Omental fat pad (tissue), 4 donors: Measurements from ENCODE around the gene HDDC3. TPM values are rescaled to one million over a fixed set of nuclear protein-coding genes. Genes with fewer than 3 reads are reported as not detected.

Experiments
- ATAC-seq: fragments of 150-250 bp; one replicate; pipeline ENCODE4 v1.9.1; 2016; ENCODE audit warnings: mild to moderate bottlenecking, moderate library complexity; ENCODE audit not compliant: low FRiP score
- DNase-seq: peaks from one replicate; pipeline ENCODE4 v3.0.0-alpha.2; 2019; ENCODE audit warnings: low spot score
- total RNA-seq, 4 donors: library from RNA; depleted of rRNA; stranded (reverse); fragments of >200 nt; gene quantifications; one replicate each; pipeline ENCODE4 v1.1.0, GENCODE V29; 2016
- TF ChIP-seq, protein P1 (sequence below), 3 donors: fragments of 450-650 bp; IDR thresholded peaks; one replicate each; pipeline ENCODE4 v1.5.1; 2016 to 2017; ENCODE audit warnings: antibody characterized with exemption in 3 of 3, mild to moderate bottlenecking in 3 of 3, moderate library complexity in 2 of 3

Gene HDDC3
- 10 to 100 TPM; 11.2 to 27.3 (median 18.0) TPM for total RNA-seq

- DNase-seq, result peak; percentile 76
- peak; percentile 63 for ATAC-seq
- TF ChIP-seq, protein P1, sequence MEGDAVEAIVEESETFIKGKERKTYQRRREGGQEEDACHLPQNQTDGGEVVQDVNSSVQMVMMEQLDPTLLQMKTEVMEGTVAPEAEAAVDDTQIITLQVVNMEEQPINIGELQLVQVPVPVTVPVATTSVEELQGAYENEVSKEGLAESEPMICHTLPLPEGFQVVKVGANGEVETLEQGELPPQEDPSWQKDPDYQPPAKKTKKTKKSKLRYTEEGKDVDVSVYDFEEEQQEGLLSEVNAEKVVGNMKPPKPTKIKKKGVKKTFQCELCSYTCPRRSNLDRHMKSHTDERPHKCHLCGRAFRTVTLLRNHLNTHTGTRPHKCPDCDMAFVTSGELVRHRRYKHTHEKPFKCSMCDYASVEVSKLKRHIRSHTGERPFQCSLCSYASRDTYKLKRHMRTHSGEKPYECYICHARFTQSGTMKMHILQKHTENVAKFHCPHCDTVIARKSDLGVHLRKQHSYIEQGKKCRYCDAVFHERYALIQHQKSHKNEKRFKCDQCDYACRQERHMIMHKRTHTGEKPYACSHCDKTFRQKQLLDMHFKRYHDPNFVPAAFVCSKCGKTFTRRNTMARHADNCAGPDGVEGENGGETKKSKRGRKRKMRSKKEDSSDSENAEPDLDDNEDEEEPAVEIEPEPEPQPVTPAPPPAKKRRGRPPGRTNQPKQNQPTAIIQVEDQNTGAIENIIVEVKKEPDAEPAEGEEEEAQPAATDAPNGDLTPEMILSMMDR (IDR thresholded peaks at IDR 0.05), result peak in 2 of 3 donors; percentile 61 to 62
Observed at GRCh38 chr15:90931828-90932659, at the start of gene HDDC3. Gene HDDC3 (minus strand): TSS chr15:90932549. CDS start chr15:90932540, 9 bp downstream.

DNA sequence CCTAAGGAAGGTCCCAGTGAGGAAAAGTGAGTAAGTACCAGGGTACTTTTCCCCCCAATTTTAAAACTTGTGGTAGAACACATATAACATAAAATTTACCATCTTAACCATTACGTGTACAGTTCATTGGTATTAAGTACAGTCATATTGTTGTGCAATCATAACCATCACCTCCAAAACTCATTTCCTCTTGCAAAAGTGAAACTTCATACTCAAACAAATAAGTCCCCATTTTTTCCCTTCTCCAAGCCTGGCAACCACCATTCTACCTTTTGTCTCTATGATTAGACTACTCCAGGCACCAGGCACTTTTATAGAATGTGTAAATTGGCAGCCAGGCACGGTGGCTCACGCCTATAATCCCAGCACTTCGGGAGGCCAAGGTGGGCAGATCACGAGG is 49.8 kb upstream of the HDDC3 start:
- ATAC-seq (no peak), DNase-seq (no peak)

DNA sequence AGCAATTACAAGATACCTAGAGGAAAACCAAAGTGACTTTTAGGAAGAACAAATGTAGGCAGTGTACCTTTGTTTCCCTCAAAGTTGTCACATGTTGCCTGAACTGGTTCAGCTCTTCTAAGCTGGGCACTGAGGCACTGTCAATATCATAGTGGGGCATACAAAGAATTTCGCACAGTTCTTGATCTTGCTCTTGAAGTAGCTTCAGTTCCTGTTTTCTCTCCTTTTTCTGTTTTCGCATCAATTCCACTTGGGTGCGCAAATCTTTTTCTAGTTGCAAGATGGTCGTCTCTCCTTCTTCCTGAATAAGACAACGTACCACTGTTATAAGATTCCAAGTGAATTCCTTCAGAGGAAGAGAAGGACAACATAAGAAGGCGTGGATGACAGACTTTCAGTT is 49.3 kb upstream of the HDDC3 start:
- DNase-seq, result no peak
- ATAC-seq, result no peak
- TF ChIP-seq, protein P1 (IDR thresholded peaks at IDR 0.05), result no peak

More for the DNA sequence above, 49.8 kb upstream of the HDDC3 start:
- TF ChIP-seq, protein P1 (IDR thresholded peaks at IDR 0.05), result no peak

DNA sequence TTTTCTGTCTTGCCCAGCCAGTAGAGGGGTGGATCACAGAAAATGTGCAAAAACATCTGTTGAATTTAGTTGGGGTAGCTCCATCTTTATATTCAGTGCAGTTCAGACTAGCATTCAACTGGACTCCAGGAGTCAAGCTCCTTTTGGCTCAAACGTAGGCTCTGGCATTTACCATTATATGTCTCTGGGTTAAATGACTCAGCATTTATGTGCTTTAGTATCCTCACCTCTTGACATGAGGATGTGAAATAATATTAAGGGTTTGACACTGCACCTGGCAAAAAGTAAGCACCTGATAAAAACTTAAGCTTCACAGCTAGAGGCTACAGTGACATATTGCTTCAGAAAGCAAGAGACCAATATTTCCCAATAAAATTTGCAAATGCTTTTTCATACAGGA is 47.2 kb upstream of the HDDC3 start:
- TF ChIP-seq, protein P1 (IDR thresholded peaks at IDR 0.05), result no peak
- ATAC-seq (no peak), DNase-seq (no peak)

DNA sequence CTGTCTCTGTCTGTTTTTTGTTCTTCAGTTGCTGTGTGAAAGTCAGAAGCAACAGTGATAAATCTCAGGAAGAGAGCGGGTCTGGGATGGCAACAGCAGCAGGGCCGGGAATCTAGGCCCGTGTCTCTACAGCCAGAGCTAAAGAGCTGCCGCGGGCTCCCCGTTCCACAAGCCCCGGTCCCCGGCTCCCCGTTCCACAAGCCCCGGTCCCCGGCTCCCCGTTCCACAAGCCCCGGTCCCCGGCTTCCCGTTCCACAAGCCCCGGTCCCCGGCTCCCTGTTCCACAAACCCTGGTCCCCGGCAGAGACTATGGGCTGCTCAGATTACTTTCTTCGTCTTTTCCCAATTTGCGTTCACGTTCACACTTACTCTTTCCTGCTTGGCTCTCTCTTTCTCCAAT is 41.9 kb upstream of the HDDC3 start:
- no peak for DNase-seq
- TF ChIP-seq, protein P1 (IDR thresholded peaks at IDR 0.05), result no peak
- ATAC-seq, result no peak

GRCh38 chr15:90972133-90972532 is 39.8 kb upstream of the HDDC3 start:
- ATAC-seq (no peak), DNase-seq (no peak)
- TF ChIP-seq, protein P1 (IDR thresholded peaks at IDR 0.05), result no peak

GRCh38 chr15:90970274-90970673 is 37.9 kb upstream of the HDDC3 start:
- no peak for DNase-seq
- TF ChIP-seq, protein P1 (IDR thresholded peaks at IDR 0.05), result no peak
- ATAC-seq, result no peak
